GM12892 (cell line): ENCODE data around the gene NPHP1.
"Not testable (repeated sequence)": the region's sequence is repeated elsewhere in the genome, so short reads cannot be mapped to it uniquely, and the experiment has no call there.

Experiments
- DNase-seq: peaks from one replicate; pipeline ENCODE4 v3.0.0; 2011; ENCODE audit not compliant: insufficient read length
- FAIRE-seq: peaks from 2 replicates; lab custom pipeline; 2011; peaks lifted over from hg19 to GRCh38; lab: Jason Lieb, UNC
- POLR2A ChIP-seq: IDR thresholded peaks from 2 replicates; pipeline ENCODE4 v1.6.1; 2011; ENCODE audit warnings: low read depth, low read length, control low read depth
- POLR2AphosphoS5 ChIP-seq: IDR thresholded peaks from 2 replicates; pipeline ENCODE4 v1.6.1; 2011; ENCODE audit warnings: low read depth, low read length, control low read depth
- TAF1 ChIP-seq: IDR thresholded peaks from 2 replicates; pipeline ENCODE4 v1.6.1; 2011; ENCODE audit warnings: low read depth, mild to moderate bottlenecking, control low read depth, low read length, borderline replicate concordance

NPHP1 gene

GRCh38 chr2:110120171-110121051 is 84.4 kb downstream of the NPHP1 start:
- DNase-seq (no peak), FAIRE-seq (no peak)
- no peak for TF ChIP-seq TAF1
- no peak for TF ChIP-seq POLR2AphosphoS5
- no peak for TF ChIP-seq POLR2A

- DNase-seq (no peak), FAIRE-seq (no peak)
- TF ChIP-seq POLR2AphosphoS5 (no peak), POLR2A (no peak), TAF1 (no peak)
Measured at GRCh38 chr2:110116033-110116710, 88.6 kb downstream of the NPHP1 start.

GRCh38 chr2:110115291-110116032 is 89.4 kb downstream of the NPHP1 start, which contains the start of gene MALL:
TSS of gene MALL (minus strand) at chr2:110115822. CDS start at chr2:110115792, 30 bp downstream.
- TF ChIP-seq POLR2AphosphoS5 (no peak), TAF1 (no peak), POLR2A (no peak)
- FAIRE-seq (no peak), DNase-seq (no peak)

GRCh38 chr2:110114831-110115255 is 90.0 kb downstream of the NPHP1 start:
- DNase-seq (no peak), FAIRE-seq (no peak)
- no peak for TF ChIP-seq TAF1
- TF ChIP-seq POLR2AphosphoS5 = no peak
- TF ChIP-seq POLR2A = no peak

GRCh38 chr2:110113961-110114591 is 90.7 kb downstream of the NPHP1 start:
- FAIRE-seq (no peak), DNase-seq (no peak)
- TF ChIP-seq POLR2AphosphoS5 (no peak), POLR2A (no peak), TAF1 (no peak)

- FAIRE-seq, DNase-seq: not testable (repeated sequence)
Measured at GRCh38 chr2:110108291-110108690, 96.5 kb downstream of the NPHP1 start.

GRCh38 chr2:110107092-110108079 is 97.4 kb downstream of the NPHP1 start:
- no peak for TF ChIP-seq POLR2A
- no peak for TF ChIP-seq TAF1
- FAIRE-seq = no peak
- DNase-seq = no peak

GRCh38 chr2:110106642-110107041 is 98.2 kb downstream of the NPHP1 start:
- FAIRE-seq (no peak), DNase-seq (no peak)
- no peak for TF ChIP-seq TAF1
- no peak for TF ChIP-seq POLR2AphosphoS5
- no peak for TF ChIP-seq POLR2A

GRCh38 chr2:110105608-110106467 is 99.0 kb downstream of the NPHP1 start:
- TF ChIP-seq POLR2A (no peak), TAF1 (no peak), POLR2AphosphoS5 (no peak)
- FAIRE-seq (no peak), DNase-seq (no peak)

- no peak for DNase-seq
- TF ChIP-seq POLR2AphosphoS5 = no peak
- no peak for TF ChIP-seq POLR2A
- TF ChIP-seq TAF1 = no peak
- no peak for FAIRE-seq
Measured at GRCh38 chr2:110105183-110105582, 99.6 kb downstream of the NPHP1 start.
